VCaP (cell line): ENCODE results near the gene RIPK4.

ENCODE experiments used
- H3K27ac ChIP-seq: fragments of 450-650 bp; 2 replicates; pipeline ENCODE4 v1.5.1; 2017
- CTCF ChIP-seq: fragments of 450-650 bp; conservative IDR thresholded peaks from 2 replicates; pipeline ENCODE4 v1.5.1; 2017; ENCODE audit warnings: mild to moderate bottlenecking, moderate library complexity

Gene RIPK4

GRCh38 chr21:41745026-41745820 is 21.6 kb downstream of the RIPK4 start:
- no peak for TF ChIP-seq CTCF
- no peak overlapping the region for H3K27ac ChIP-seq

GRCh38 chr21:41744028-41744930 is 22.6 kb downstream of the RIPK4 start:
- no peak overlapping the region for H3K27ac ChIP-seq
- no peak for TF ChIP-seq CTCF

- no peak overlapping the region for H3K27ac ChIP-seq
- no peak for TF ChIP-seq CTCF
Measured at GRCh38 chr21:41743321-41744027, 23.4 kb downstream of the RIPK4 start.

GRCh38 chr21:41742073-41742875 is 24.6 kb downstream of the RIPK4 start:
- no peak for TF ChIP-seq CTCF
- H3K27ac ChIP-seq: no peak overlapping the region

- H3K27ac ChIP-seq: no peak overlapping the region
- no peak for TF ChIP-seq CTCF
Measured at GRCh38 chr21:41741253-41742072, 25.4 kb downstream of the RIPK4 start.

- H3K27ac ChIP-seq: no peak overlapping the region
Measured at GRCh38 chr21:41740604-41741252, 26.1 kb downstream of the RIPK4 start.

More at GRCh38 chr21:41740604-41741252, 26.1 kb downstream of the RIPK4 start:
- TF ChIP-seq CTCF: no peak
